Mononuclear cell (primary cell): Measurements from ENCODE around the gene ARL15. TPM values are rescaled to one million over a fixed set of nuclear protein-coding genes. Genes with fewer than 3 reads are reported as not detected.

Experiments
- H3K27me3 ChIP-seq: 2 replicates; pipeline ENCODE4 v1.6.0; 2011; ENCODE audit warnings: low read length, control low read depth; ENCODE audit not compliant: insufficient read depth
- H3K4me1 ChIP-seq: 2 replicates; pipeline ENCODE4 v1.5.1; 2011; ENCODE audit warnings: mild to moderate bottlenecking, low read length, control low read depth; ENCODE audit not compliant: insufficient read depth
- H3K4me3 ChIP-seq: 2 replicates; pipeline ENCODE4 v1.5.1; 2011; ENCODE audit warnings: mild to moderate bottlenecking, low read length, moderate library complexity
- H3K9me3 ChIP-seq: 2 replicates; pipeline ENCODE4 v1.5.1; 2011; ENCODE audit warnings: low read depth, mild to moderate bottlenecking, control low read depth, low read length
- total RNA-seq: library from RNA; depleted of rRNA; stranded (reverse); fragments of >200 nt; gene quantifications from one replicate; pipeline ENCODE4 v1.2.3, GENCODE V29; 2012

The ARL15 gene
- total RNA-seq, 1 donor: 30.3 TPM

GRCh38 chr5:54304040-54304439 lies 6.3 kb downstream of the ARL15 start:
- no peaks in the 10 kb centered on the region for H3K9me3 ChIP-seq
- no peak overlapping the region for H3K4me3 ChIP-seq
- H3K27me3 ChIP-seq: no peaks in the 10 kb centered on the region
- H3K4me1 ChIP-seq: peaks cover 42% of the 10 kb centered on the region

DNA sequence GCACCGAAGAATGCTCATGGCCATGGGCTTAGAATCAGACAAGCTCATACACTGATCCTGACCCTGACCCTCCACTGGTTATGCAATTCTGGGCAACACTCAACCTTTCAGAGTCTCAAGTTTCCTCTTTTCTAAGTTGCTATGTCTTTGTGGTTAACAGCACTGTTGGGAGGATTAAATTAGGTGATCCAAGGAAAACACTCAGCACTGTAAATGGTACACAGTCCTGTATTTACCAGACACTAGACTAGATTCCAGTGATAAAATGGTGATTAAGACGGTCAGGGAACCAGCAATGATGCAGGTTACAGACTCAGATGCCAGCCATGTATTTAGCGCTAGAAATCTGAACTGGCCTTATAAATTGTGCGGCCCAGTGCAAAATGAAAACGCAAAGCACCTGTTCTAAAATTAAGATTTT lies 8.1 kb downstream of the ARL15 start:
- no peak overlapping the region for H3K4me3 ChIP-seq
- peaks cover 40% of the 10 kb centered on the region for H3K4me1 ChIP-seq
- H3K9me3 ChIP-seq: no peaks in the 10 kb centered on the region
- H3K27me3 ChIP-seq: no peaks in the 10 kb centered on the region

- no peak overlapping the region for H3K4me3 ChIP-seq
These were observed 8.5 kb downstream of the ARL15 start for GRCh38 chr5:54301849-54302248.

DNA sequence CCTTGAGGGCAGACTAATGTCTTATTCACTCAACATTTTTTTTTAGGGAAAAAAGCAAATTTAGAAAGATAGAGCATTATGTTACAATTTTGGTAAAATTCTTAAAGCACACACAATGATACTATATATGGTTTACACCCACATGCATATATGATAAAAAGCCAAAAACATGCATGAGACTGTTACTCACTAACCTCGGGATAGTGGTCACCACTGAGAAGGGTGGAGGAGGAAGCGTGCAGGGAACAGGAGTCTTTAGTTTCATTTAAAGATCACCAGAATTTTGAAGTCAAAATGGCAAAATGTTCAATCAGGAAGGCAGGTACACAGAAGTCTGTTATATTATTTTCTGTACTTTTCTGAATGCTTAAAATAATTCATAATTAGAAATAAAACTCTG lies 9.2 kb downstream of the ARL15 start:
- Histone ChIP-seq H3K27me3 (no peaks in the 10 kb centered on the region), H3K9me3 (no peaks in the 10 kb centered on the region)

More at GRCh38 chr5:54301849-54302248, 8.5 kb downstream of the ARL15 start:
- Histone ChIP-seq H3K4me1 (peaks cover 40% of the 10 kb centered on the region), H3K27me3 (no peaks in the 10 kb centered on the region), H3K9me3 (no peaks in the 10 kb centered on the region)

DNA sequence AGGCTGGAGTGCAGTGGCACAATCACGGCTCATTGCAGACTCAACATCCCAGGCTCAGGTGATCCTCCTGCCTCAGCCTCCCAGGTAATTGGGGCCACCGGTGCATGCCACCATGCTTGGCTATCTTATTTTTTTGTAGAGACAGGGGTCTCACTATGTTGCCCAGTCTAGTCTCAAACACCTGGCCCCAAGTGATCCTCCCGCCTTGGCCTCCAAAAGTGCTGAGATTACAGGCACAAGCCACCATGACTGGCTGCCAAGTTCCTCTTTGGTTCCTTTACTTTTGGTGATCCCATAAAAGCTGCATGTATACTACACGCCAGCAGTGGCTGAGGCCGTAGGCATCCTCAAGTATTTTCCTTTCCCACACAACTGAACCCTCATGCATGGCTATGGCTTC lies 11.4 kb downstream of the ARL15 start:
- no peaks in the 10 kb centered on the region for H3K9me3 ChIP-seq
- no peaks in the 10 kb centered on the region for H3K27me3 ChIP-seq
- H3K4me1 ChIP-seq: peaks cover 52% of the 10 kb centered on the region
- no peak overlapping the region for H3K4me3 ChIP-seq

More for the DNA sequence above, 9.2 kb downstream of the ARL15 start:
- peaks cover 46% of the 10 kb centered on the region for H3K4me1 ChIP-seq
- H3K4me3 ChIP-seq: no peak overlapping the region

GRCh38 chr5:54296386-54296785 lies 14.0 kb downstream of the ARL15 start:
- Histone ChIP-seq H3K4me1 (peaks cover 27% of the 10 kb centered on the region), H3K9me3 (no peaks in the 10 kb centered on the region), H3K27me3 (no peaks in the 10 kb centered on the region), H3K4me3 (no peak overlapping the region)

DNA sequence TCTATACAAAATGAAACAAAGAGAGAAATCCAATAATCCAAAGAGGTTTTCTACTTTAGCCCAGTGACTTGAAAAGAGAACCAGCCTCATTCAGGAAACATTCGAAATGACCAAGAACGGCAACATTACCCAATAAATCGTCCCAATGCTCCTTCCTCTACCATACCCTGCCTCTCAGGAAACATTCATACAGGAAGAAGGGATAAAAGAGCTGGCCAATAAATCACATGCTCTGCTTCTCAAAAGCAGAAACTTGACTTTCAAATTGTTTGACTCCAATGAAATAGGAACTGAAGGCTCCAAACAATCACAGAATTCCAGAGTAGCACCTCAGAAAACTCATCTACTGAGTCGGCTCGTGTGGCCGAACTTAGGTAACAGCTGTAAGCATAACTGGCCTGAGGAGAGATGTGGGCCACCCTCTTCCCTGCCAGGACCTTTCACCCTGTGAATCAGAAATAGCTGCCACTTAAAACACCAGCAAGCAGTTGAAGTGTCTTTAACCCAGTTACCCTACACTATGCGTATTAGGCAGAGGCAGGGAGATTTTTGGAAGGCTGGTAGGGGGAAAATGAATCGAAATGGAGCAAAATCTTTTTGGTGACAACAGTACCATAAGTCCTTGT lies 14.6 kb downstream of the ARL15 start:
- Histone ChIP-seq H3K27me3 (no peaks in the 10 kb centered on the region), H3K9me3 (no peaks in the 10 kb centered on the region), H3K4me3 (no peak overlapping the region), H3K4me1 (peaks cover 21% of the 10 kb centered on the region)

- Histone ChIP-seq H3K27me3 (no peaks in the 10 kb centered on the region), H3K4me1 (peaks cover 21% of the 10 kb centered on the region), H3K9me3 (no peaks in the 10 kb centered on the region), H3K4me3 (no peak overlapping the region)
These were observed 16.2 kb downstream of the ARL15 start for GRCh38 chr5:54294097-54294667.

- H3K9me3 ChIP-seq: no peaks in the 10 kb centered on the region
- peaks cover 21% of the 10 kb centered on the region for H3K4me1 ChIP-seq
- H3K27me3 ChIP-seq: no peaks in the 10 kb centered on the region
- H3K4me3 ChIP-seq: no peak overlapping the region
These were observed 17.5 kb downstream of the ARL15 start for GRCh38 chr5:54292866-54293265.

- Histone ChIP-seq H3K4me1 (peaks cover 18% of the 10 kb centered on the region), H3K27me3 (no peaks in the 10 kb centered on the region), H3K4me3 (no peak overlapping the region), H3K9me3 (no peaks in the 10 kb centered on the region)
These were observed 18.9 kb downstream of the ARL15 start for GRCh38 chr5:54291498-54291897.

GRCh38 chr5:54289769-54290168 lies 20.6 kb downstream of the ARL15 start:
- peaks cover 3% of the 10 kb centered on the region for H3K4me1 ChIP-seq

DNA sequence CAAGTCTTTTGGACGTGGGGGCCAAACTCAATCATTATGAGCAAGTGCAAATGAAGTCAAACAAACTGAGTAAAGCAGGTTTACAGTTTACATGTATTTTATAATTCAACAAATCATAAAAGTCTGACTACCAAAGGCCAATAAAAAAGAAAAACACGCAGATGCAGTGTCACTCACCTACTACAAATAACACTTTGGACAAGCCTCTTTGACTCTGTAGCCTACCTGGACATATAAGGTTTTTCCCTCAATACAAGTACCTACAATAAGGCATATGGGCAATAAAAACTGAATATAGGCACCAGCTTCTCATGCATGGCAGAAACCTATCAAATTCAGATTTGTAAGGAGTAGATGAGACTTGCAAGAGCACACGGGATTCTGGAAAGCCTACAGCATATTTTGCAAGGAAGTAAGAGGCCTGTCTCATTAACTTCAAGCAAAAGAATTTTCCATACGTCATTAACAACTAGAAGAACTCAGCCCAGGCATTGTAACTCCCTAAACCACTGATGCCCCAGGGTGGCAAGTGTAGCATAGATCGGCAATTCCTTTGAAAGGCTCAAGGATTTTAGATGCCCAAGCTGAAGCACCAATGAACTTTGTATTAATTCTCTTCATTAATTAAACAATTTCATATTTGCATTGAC lies 21.7 kb downstream of the ARL15 start:
- Histone ChIP-seq H3K4me1 (peaks cover 3% of the 10 kb centered on the region), H3K4me3 (no peak overlapping the region), H3K27me3 (no peaks in the 10 kb centered on the region), H3K9me3 (no peaks in the 10 kb centered on the region)

More at GRCh38 chr5:54289769-54290168, 20.6 kb downstream of the ARL15 start:
- H3K4me3 ChIP-seq: no peak overlapping the region
- H3K27me3 ChIP-seq: no peaks in the 10 kb centered on the region
- H3K9me3 ChIP-seq: no peaks in the 10 kb centered on the region

DNA sequence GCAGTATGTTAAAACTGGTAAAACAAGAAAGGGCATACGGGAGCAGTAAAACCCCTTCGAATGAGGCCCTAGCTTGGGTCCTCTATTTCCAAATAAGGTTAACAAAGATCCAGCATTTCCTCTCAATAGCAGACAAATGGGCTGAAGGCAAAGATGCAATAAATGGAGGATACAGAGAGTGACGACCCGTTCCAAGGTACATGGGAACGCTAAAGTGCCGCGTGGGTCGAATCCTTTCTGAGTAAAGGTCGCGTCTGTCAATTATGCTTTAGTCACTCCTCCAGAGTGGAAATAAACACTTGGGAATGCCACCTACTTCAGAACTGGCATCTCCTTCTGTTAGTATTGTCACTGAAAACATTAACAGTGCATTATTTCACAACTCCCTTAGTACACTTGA lies 24.7 kb downstream of the ARL15 start:
- H3K27me3 ChIP-seq: no peaks in the 10 kb centered on the region
- H3K4me1 ChIP-seq: peaks cover 3% of the 10 kb centered on the region
- H3K9me3 ChIP-seq: no peaks in the 10 kb centered on the region
- H3K4me3 ChIP-seq: no peak overlapping the region

DNA sequence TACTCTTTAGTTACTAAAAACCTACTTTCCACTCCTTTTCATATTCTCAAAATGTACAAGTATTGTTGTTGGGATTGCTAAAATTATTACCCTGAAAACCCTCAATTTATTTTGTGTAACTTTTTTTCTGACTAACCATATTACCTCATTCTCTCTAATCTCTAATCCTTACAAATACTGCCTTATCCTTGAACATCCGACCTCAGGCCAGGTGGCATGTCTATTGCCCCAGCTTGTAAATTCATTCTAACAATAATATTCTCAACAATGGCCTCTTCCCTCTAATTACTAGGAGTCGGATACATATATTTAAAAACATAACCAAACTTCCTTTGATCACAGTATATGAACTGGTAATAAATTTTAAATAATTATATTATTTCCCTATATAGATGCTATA lies 25.8 kb downstream of the ARL15 start:
- Histone ChIP-seq H3K4me1 (no peaks in the 10 kb centered on the region), H3K4me3 (no peak overlapping the region), H3K9me3 (no peaks in the 10 kb centered on the region), H3K27me3 (no peaks in the 10 kb centered on the region)

DNA sequence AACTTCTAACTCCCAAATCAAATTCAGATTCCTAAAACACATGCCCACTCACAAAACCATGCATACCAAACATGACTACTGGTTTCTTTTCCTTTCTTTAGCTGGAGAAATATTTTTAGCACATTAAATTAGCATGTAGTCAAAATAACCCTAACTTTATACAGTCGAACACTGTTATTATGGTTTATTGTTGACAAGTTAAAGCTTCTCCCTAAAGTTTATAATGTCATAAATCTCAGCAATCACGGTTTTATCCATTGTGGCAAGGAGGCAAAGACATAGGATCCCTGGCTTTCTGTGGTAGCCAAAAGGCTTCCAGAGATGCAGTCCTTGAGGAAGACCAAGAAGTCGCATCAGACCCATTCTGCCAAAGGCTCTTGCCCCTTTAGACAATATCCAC lies 27.5 kb downstream of the ARL15 start:
- Histone ChIP-seq H3K9me3 (no peaks in the 10 kb centered on the region), H3K27me3 (no peaks in the 10 kb centered on the region), H3K4me3 (no peak overlapping the region), H3K4me1 (no peaks in the 10 kb centered on the region)
